ENCODE measurements around the gene JMJD4.

DNA sequence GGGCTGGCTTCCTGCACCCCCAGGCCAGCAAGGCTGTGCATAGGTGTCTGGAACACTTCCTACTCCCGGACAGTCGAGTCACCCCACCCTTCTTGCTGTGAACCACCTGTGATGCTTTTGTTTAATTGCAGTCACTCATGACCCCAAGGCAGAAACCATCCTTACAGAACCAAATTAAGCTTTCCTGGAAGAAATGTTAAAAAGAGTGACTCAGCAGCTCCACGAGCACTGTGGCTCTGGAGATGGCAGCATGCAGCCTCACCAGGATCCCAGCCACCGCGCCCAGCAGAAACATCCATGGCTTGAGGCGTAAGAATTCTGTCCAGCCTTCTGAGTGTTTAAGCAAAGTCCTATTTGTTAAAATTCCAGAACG is 28.9 kb upstream of the JMJD4 start:
- TF ChIP-seq, protein P1, sequence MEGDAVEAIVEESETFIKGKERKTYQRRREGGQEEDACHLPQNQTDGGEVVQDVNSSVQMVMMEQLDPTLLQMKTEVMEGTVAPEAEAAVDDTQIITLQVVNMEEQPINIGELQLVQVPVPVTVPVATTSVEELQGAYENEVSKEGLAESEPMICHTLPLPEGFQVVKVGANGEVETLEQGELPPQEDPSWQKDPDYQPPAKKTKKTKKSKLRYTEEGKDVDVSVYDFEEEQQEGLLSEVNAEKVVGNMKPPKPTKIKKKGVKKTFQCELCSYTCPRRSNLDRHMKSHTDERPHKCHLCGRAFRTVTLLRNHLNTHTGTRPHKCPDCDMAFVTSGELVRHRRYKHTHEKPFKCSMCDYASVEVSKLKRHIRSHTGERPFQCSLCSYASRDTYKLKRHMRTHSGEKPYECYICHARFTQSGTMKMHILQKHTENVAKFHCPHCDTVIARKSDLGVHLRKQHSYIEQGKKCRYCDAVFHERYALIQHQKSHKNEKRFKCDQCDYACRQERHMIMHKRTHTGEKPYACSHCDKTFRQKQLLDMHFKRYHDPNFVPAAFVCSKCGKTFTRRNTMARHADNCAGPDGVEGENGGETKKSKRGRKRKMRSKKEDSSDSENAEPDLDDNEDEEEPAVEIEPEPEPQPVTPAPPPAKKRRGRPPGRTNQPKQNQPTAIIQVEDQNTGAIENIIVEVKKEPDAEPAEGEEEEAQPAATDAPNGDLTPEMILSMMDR (IDR thresholded peaks at IDR 0.05), result no peak
- no peak for TF ChIP-seq POLR2A (IDR thresholded peaks at IDR 0.05)

Data from heart left ventricle (tissue), 13 donors.